ENCODE results near the gene SLC23A1. TPM values are rescaled to one million over a fixed set of nuclear protein-coding genes. Genes with fewer than 3 reads are reported as not detected.

Gene SLC23A1
- total RNA-seq, 2 donors from 2014 or later, result 0.35 to 0.93 TPM

GRCh38 chr5:139335811-139336210 is 47.3 kb downstream of the SLC23A1 start:
- H3K4me1 Mint-ChIP-seq, result peaks cover under 1% of the 10 kb centered on the region
- H3K27me3 Mint-ChIP-seq (ENCODE audit: insufficient read depth), result no peaks in the 10 kb centered on the region
- DNase-seq, result peak; percentile 60
- H3K4me1 ChIP-seq (ENCODE audit: control insufficient read depth, insufficient read depth, low read length), result no peaks in the 10 kb centered on the region
- no peak overlapping the region for H3K9ac ChIP-seq (ENCODE audit: extremely low read depth, low read length, poor library complexity, severe bottlenecking)
- no peaks in the 10 kb centered on the region for H3K27me3 ChIP-seq (ENCODE audit: control insufficient read depth, insufficient read depth, low read length, poor library complexity, severe bottlenecking)
- H3K36me3 Mint-ChIP-seq (ENCODE audit: low read depth), result peaks cover 31% of the 10 kb centered on the region
- WGBS, 2 experiments (ENCODE audit: insufficient coverage in 1 of 2, insufficient read length in 1 of 2), result 94 to 100% methylated on average over 1 to 6 of the region's 6 CpGs
- H3K4me3 Mint-ChIP-seq, result no peak overlapping the region
- H3K9me3 ChIP-seq (ENCODE audit: control insufficient read depth, low read length), result no peaks in the 10 kb centered on the region
- no peak for TF ChIP-seq CTCF (conservative IDR thresholded peaks at IDR 0.05)
- no peak overlapping the region for H3K27ac ChIP-seq (ENCODE audit: low read depth, low read length)
- H3K27ac Mint-ChIP-seq, result peak overlapping the region; percentile 63
- peaks cover 36% of the 10 kb centered on the region for H3K36me3 ChIP-seq (ENCODE audit: control insufficient read depth, insufficient read depth, low read length)
- H3K4me3 ChIP-seq (ENCODE audit: low read length), result no peak overlapping the region
- no peaks in the 10 kb centered on the region for H3K9me3 Mint-ChIP-seq

Other genes starting within 250 kb of the SLC23A1 start
- 10 to 100 TPM; 17.2 to 20.2 TPM for gene SIL1, start 184.9 kb downstream of the SLC23A1 start, total RNA-seq
- 100 to 1,000 TPM; 250 to 279 TPM for gene MATR3, start 89.6 kb downstream of the SLC23A1 start, total RNA-seq
- gene PAIP2, start 41.4 kb downstream of the SLC23A1 start, total RNA-seq, result 100 to 1,000 TPM; 128 to 142 TPM
- under 1 TPM; 0.57 to 0.60 TPM for gene MZB1, start 6.6 kb upstream of the SLC23A1 start, total RNA-seq
- gene PROB1, start 11.8 kb upstream of the SLC23A1 start, total RNA-seq, result 1 to 10 TPM; 4.8 to 6.6 TPM
- gene SPATA24, start 20.8 kb upstream of the SLC23A1 start, total RNA-seq, result 10 to 100 TPM in 1 of 2 donors, 1 to 10 TPM in 1; 9.8 to 10.6 TPM
- 10 to 100 TPM; 21.8 to 26.6 TPM for gene DNAJC18, start 56.2 kb upstream of the SLC23A1 start, total RNA-seq
- gene ECSCR, start 79.4 kb upstream of the SLC23A1 start, total RNA-seq, result under 1 TPM in 1 of 2 donors, not detected in 1; 0.62 TPM
- gene SMIM33, start 87.7 kb upstream of the SLC23A1 start, total RNA-seq, result not detected
- under 1 TPM in 1 of 2 donors, not detected in 1; 0.20 TPM for gene STING1, start 99.5 kb upstream of the SLC23A1 start, total RNA-seq
- gene UBE2D2, start 178.0 kb upstream of the SLC23A1 start, total RNA-seq, result 100 to 1,000 TPM; 172 to 202 TPM

Measured in endodermal cell (in vitro differentiated cells).